CD14-positive monocyte (primary cell): ENCODE measurements around the gene RALGAPA2. TPM values are rescaled to one million over a fixed set of nuclear protein-coding genes. Genes with fewer than 3 reads are reported as not detected.

Experiments used
- DNase-seq, 3 donors: peaks; one replicate each; pipeline ENCODE4 v3.0.0-alpha.2; 2011 to 2022
- H2AFZ ChIP-seq: 2 replicates; pipeline ENCODE4 v1.6.0; 2012; ENCODE audit warnings: mild to moderate bottlenecking, low read depth, low read length, inconsistent platforms; ENCODE audit not compliant: insufficient read depth, poor library complexity, severe bottlenecking
- H3K27ac ChIP-seq, 2 donors: 1 replicate in 1 of 2; 2 replicates in 1 of 2; pipeline ENCODE4 v1.5.1; 2012 to 2013; ENCODE audit warnings: low read length in 2 of 2, control low read depth in 1 of 2, inconsistent platforms in 1 of 2, low read depth in 1 of 2, mild to moderate bottlenecking in 1 of 2
- H3K27me3 ChIP-seq, 2 donors: one replicate each; pipeline versions ENCODE4 v1.6.0 to v1.6.1; 2011 to 2013; ENCODE audit warnings: low read length in 2 of 2; ENCODE audit not compliant: control insufficient read depth in 2 of 2, insufficient read depth in 2 of 2
- H3K36me3 ChIP-seq, 2 donors: replicated peaks in 1 of 2; 1 replicate in 1 of 2; 2 replicates in 1 of 2; pipeline versions ENCODE4 v1.5.1 to v1.6.1; 2012 to 2013; ENCODE audit warnings: low read length in 2 of 2, control low read depth in 1 of 2, inconsistent platforms in 1 of 2, mild to moderate bottlenecking in 1 of 2; ENCODE audit not compliant: insufficient read depth in 2 of 2, control insufficient read depth in 1 of 2
- H3K4me1 ChIP-seq, 2 donors: 1 replicate in 1 of 2; 2 replicates in 1 of 2; pipeline versions ENCODE4 v1.5.1 to v1.6.1; 2012 to 2013; ENCODE audit warnings: low read length in 2 of 2, control low read depth in 1 of 2, inconsistent platforms in 1 of 2, mild to moderate bottlenecking in 1 of 2, moderate library complexity in 1 of 2; ENCODE audit not compliant: insufficient read depth in 2 of 2, control insufficient read depth in 1 of 2
- H3K4me2 ChIP-seq: replicated peaks from 2 replicates; pipeline ENCODE3; 2012; ENCODE audit warnings: low read length, moderate library complexity, mild to moderate bottlenecking; ENCODE audit not compliant: poor library complexity, severe bottlenecking; ENCODE audit errors: extremely low read depth
- H3K4me3 ChIP-seq, 3 experiments: fragments of 200-600 bp in 1 of 3; sonication (generic) in 1 of 3; replicated peaks in 1 of 3; 1 replicate in 2 of 3; 2 replicates in 1 of 3; pipeline ENCODE4 v1.5.1; 2011 to 2013; ENCODE audit warnings: low read length in 3 of 3, mild to moderate bottlenecking in 3 of 3, control low read depth in 2 of 3, low read depth in 2 of 3, inconsistent platforms in 1 of 3, moderate library complexity in 1 of 3
- H3K79me2 ChIP-seq: 2 replicates; pipeline ENCODE4 v1.6.0; 2012; ENCODE audit warnings: mild to moderate bottlenecking, control low read depth, inconsistent platforms, low read length, moderate library complexity; ENCODE audit not compliant: insufficient read depth
- H3K9ac ChIP-seq: 2 replicates; pipeline ENCODE4 v1.6.0; 2017; ENCODE audit warnings: low read length, mild to moderate bottlenecking; ENCODE audit not compliant: insufficient read depth, poor library complexity, severe bottlenecking
- H3K9me3 ChIP-seq, 2 donors: replicated peaks in 1 of 2; 1 replicate in 1 of 2; 2 replicates in 1 of 2; pipeline versions ENCODE4 v1.5.1 to v1.6.1; 2012 to 2013; ENCODE audit warnings: low read length in 2 of 2, control low read depth in 1 of 2; ENCODE audit not compliant: control insufficient read depth in 1 of 2, insufficient read depth in 1 of 2
- H4K20me1 ChIP-seq: 2 replicates; pipeline ENCODE4 v1.6.0; 2012; ENCODE audit warnings: mild to moderate bottlenecking, low read length, control low read depth, moderate library complexity; ENCODE audit not compliant: insufficient read depth
- H3K27ac Mint-ChIP-seq, 7 donors: one replicate each; pipeline ENCODE4 v1.8.0; 2020; ENCODE audit warnings: mild to moderate bottlenecking in 7 of 7, mixed read lengths in 7 of 7, moderate library complexity in 6 of 7, inconsistent platforms in 2 of 7
- H3K27me3 Mint-ChIP-seq, 3 donors: one replicate each; pipeline ENCODE4 v1.8.0; 2021 to 2022; ENCODE audit warnings: low read depth in 3 of 3, mild to moderate bottlenecking in 3 of 3, mixed read lengths in 3 of 3, moderate library complexity in 3 of 3, inconsistent platforms in 1 of 3
- H3K36me3 Mint-ChIP-seq, 2 donors: one replicate each; pipeline ENCODE4 v1.8.0; 2020; ENCODE audit warnings: mixed read lengths in 2 of 2, inconsistent platforms in 1 of 2, mild to moderate bottlenecking in 1 of 2
- H3K4me1 Mint-ChIP-seq: one replicate; pipeline ENCODE4 v1.8.0; 2020; ENCODE audit warnings: mild to moderate bottlenecking, mixed read lengths
- H3K4me3 Mint-ChIP-seq, 2 donors: one replicate each; pipeline ENCODE4 v1.8.0; 2020; ENCODE audit warnings: mild to moderate bottlenecking in 2 of 2, mixed read lengths in 2 of 2, moderate library complexity in 1 of 2
- H3K9me3 Mint-ChIP-seq, 7 donors: one replicate each; pipeline ENCODE4 v1.8.0; 2020 to 2022; ENCODE audit warnings: mixed read lengths in 7 of 7, mild to moderate bottlenecking in 6 of 7, moderate library complexity in 6 of 7, inconsistent platforms in 2 of 7
- CTCF ChIP-seq: fragments of 200-600 bp; IDR thresholded peaks from one replicate; pipeline ENCODE4 v1.8.0; 2022; ENCODE audit warnings: antibody characterized with exemption, mild to moderate bottlenecking
- WGBS: methylation state at CpG from one replicate; pipeline ENCODE4 v1.1.5; 2013; ENCODE audit warnings: missing lambda C conversion rate; ENCODE audit not compliant: insufficient coverage; 5-methylcytosine and 5-hydroxymethylcytosine counted together
- intact Hi-C, 2 donors: fragments of 100-400 bp; cut with micrococcal nuclease; formaldehyde crosslinking; loops; one replicate each; pipeline versions ENCODE4 v1.15.0 to v1.15.1; 2023
- polyA plus RNA-seq, 3 donors: library from polyadenylated mRNA; depleted of rRNA in 1 of 3; unstranded in 2 of 3; stranded (reverse) in 1 of 3; fragments of 300-500 nt in 2 of 3; fragments of >200 nt in 1 of 3; fragmentation: Illumina TruSeq in 2 of 3; gene quantifications; 1 replicate in 2 of 3; 2 replicates in 1 of 3; pipeline ENCODE4 v1.2.3, GENCODE V29; 2012 to 2021

Gene RALGAPA2
- polyA plus RNA-seq, 3 donors, result 6.2 to 13.0 (median 8.9) TPM

GRCh38 chr20:20578838-20579237, 133.6 kb downstream of the RALGAPA2 start:
- no peaks in the 10 kb centered on the region for H3K4me1 Mint-ChIP-seq
- no peak overlapping the region for H3K27ac ChIP-seq
- H2AFZ ChIP-seq, result no peak overlapping the region
- no peaks in the 10 kb centered on the region for H3K4me1 ChIP-seq
- H3K27ac Mint-ChIP-seq, result no peak overlapping the region
- WGBS, result no CpG with 5 or more reads among the region's 2 CpGs
- no peak for TF ChIP-seq CTCF
- H3K36me3 Mint-ChIP-seq, result peaks cover 78 to 97% of the 10 kb centered on the region in 2 donors
- no peak overlapping the region for H3K4me2 ChIP-seq
- no peaks in the 10 kb centered on the region for H4K20me1 ChIP-seq
- no peak overlapping the region for H3K4me3 Mint-ChIP-seq
- H3K9me3 ChIP-seq, result no peaks in the 10 kb centered on the region
- H3K9ac ChIP-seq, result no peak overlapping the region
- intact Hi-C loops, result no loop called here
- no peak overlapping the region for H3K4me3 ChIP-seq
- no peaks in the 10 kb centered on the region for H3K27me3 ChIP-seq
- peaks cover 93 to 96% of the 10 kb centered on the region in 2 donors for H3K36me3 ChIP-seq
- DNase-seq, result no peak
- peaks cover 0 to 1% (median 0%) of the 10 kb centered on the region in 7 donors for H3K9me3 Mint-ChIP-seq
- H3K27me3 Mint-ChIP-seq, result no peaks in the 10 kb centered on the region
- no peaks in the 10 kb centered on the region for H3K79me2 ChIP-seq

GRCh38 chr20:20573797-20574196, 138.6 kb downstream of the RALGAPA2 start:
- no peak overlapping the region for H3K27ac ChIP-seq
- no peak overlapping the region for H2AFZ ChIP-seq
- H3K4me3 Mint-ChIP-seq, result no peak overlapping the region
- no peak for TF ChIP-seq CTCF
- no peaks in the 10 kb centered on the region for H4K20me1 ChIP-seq
- H3K36me3 ChIP-seq, result peaks cover 90 to 95% of the 10 kb centered on the region in 2 donors
- WGBS, result 100% methylated on average over 2 of the region's 2 CpGs
- no peaks in the 10 kb centered on the region for H3K9me3 ChIP-seq
- intact Hi-C loops, result no loop called here
- H3K9ac ChIP-seq, result no peak overlapping the region
- H3K36me3 Mint-ChIP-seq, result peaks cover 67 to 84% of the 10 kb centered on the region in 2 donors
- H3K27ac Mint-ChIP-seq, result no peak overlapping the region
- no peaks in the 10 kb centered on the region for H3K27me3 Mint-ChIP-seq
- H3K4me1 ChIP-seq, result no peaks in the 10 kb centered on the region
- H3K4me3 ChIP-seq, result no peak overlapping the region
- H3K27me3 ChIP-seq, result no peaks in the 10 kb centered on the region
- no peaks in the 10 kb centered on the region for H3K4me1 Mint-ChIP-seq
- DNase-seq, result no peak
- H3K9me3 Mint-ChIP-seq, result no peaks in the 10 kb centered on the region
- no peaks in the 10 kb centered on the region for H3K79me2 ChIP-seq
- H3K4me2 ChIP-seq, result no peak overlapping the region
